22Rv1 (cell line): ENCODE results near the gene ADAM12.

Source experiments
- H3K27ac ChIP-seq: fragments of 450-650 bp; 2 replicates; pipeline ENCODE4 v1.5.1; 2017
- CTCF ChIP-seq: fragments of 450-650 bp; IDR thresholded peaks from 2 replicates; pipeline ENCODE4 v1.5.1; 2017; ENCODE audit warnings: mild to moderate bottlenecking
- ZFX ChIP-seq: fragments of 450-650 bp; IDR thresholded peaks from 2 replicates; pipeline ENCODE4 v1.6.1; 2017; ENCODE audit warnings: antibody characterized with exemption, borderline replicate concordance

Gene ADAM12

GRCh38 chr10:126022841-126023240, 365.4 kb downstream of the ADAM12 start:
- TF ChIP-seq CTCF (no peak), ZFX (no peak)
- H3K27ac ChIP-seq: no peak overlapping the region

- no peak overlapping the region for H3K27ac ChIP-seq
- no peak for TF ChIP-seq ZFX
- TF ChIP-seq CTCF: no peak
Observed at GRCh38 chr10:126021833-126022500, 366.3 kb downstream of the ADAM12 start.

- no peak overlapping the region for H3K27ac ChIP-seq
- TF ChIP-seq ZFX (no peak), CTCF (no peak)
Observed at GRCh38 chr10:126017961-126018560, 370.2 kb downstream of the ADAM12 start.

- H3K27ac ChIP-seq: no peak overlapping the region
- TF ChIP-seq ZFX (no peak), CTCF (no peak)
Observed at GRCh38 chr10:126016882-126017281, 371.4 kb downstream of the ADAM12 start.

GRCh38 chr10:126016156-126016805, 372.0 kb downstream of the ADAM12 start:
- TF ChIP-seq CTCF (no peak), ZFX (no peak)
- H3K27ac ChIP-seq: no peak overlapping the region

- TF ChIP-seq CTCF (no peak), ZFX (no peak)
- H3K27ac ChIP-seq: no peak overlapping the region
Observed at GRCh38 chr10:126015413-126015812, 372.9 kb downstream of the ADAM12 start.

GRCh38 chr10:126014309-126014708, 374.0 kb downstream of the ADAM12 start:
- H3K27ac ChIP-seq: no peak overlapping the region
- TF ChIP-seq CTCF: no peak
- no peak for TF ChIP-seq ZFX
